Left lung (tissue), 10 donors: ENCODE results near the gene SEC14L1. TPM values are rescaled to one million over a fixed set of nuclear protein-coding genes. Genes with fewer than 3 reads are reported as not detected.
A peak's percentile ranks its signal among the peaks of the same experiment; 100 is the strongest.

Experiments used
- ATAC-seq: fragments of 200-7000 bp; cut with Tn5 transposase; one replicate; pipeline ENCODE4 v1.9.1; 2020; ENCODE audit warnings: moderate library complexity
- DNase-seq, 4 donors: peaks; one replicate each; pipeline ENCODE4 v3.0.0-alpha.2; 2013 to 2020
- H3K27ac ChIP-seq, 2 donors: fragments of 200-600 bp; sonication (generic) in 1 of 2; one replicate each; pipeline versions ENCODE4 v1.5.0 to v1.8.0; 2020 to 2021
- H3K27me3 ChIP-seq, 2 donors: fragments of 200-600 bp; sonication (generic) in 1 of 2; one replicate each; pipeline versions ENCODE4 v1.5.0 to v1.8.0; 2020 to 2021
- H3K36me3 ChIP-seq, 2 donors: fragments of 200-600 bp; sonication (generic) in 1 of 2; one replicate each; pipeline versions ENCODE4 v1.5.0 to v1.8.0; 2020 to 2021
- H3K4me1 ChIP-seq, 2 donors: fragments of 200-600 bp; one replicate each; pipeline ENCODE4 v1.8.0; 2021
- H3K4me3 ChIP-seq, 2 donors: fragments of 200-600 bp; sonication (generic) in 1 of 2; one replicate each; pipeline versions ENCODE4 v1.5.0 to v1.8.0; 2020 to 2021; ENCODE audit warnings: mild to moderate bottlenecking in 1 of 2
- H3K9me3 ChIP-seq, 2 donors: fragments of 200-600 bp; sonication (generic) in 1 of 2; one replicate each; pipeline versions ENCODE4 v1.5.0 to v1.8.0; 2020 to 2021
- CTCF ChIP-seq, 2 donors: fragments of 200-600 bp; sonication (generic) in 1 of 2; IDR thresholded peaks; one replicate each; pipeline versions ENCODE4 v1.5.0 to v1.8.0; 2021; ENCODE audit warnings: antibody characterized with exemption in 2 of 2
- intact Hi-C, 2 donors: fragments of 100-400 bp; cut with DNase I; formaldehyde crosslinking; loops; one replicate each; pipeline versions ENCODE4 v1.11.2 to v1.14.2; 2022
- polyA plus RNA-seq, 6 donors: library from polyadenylated mRNA; unstranded; fragments of 120-200 nt; gene quantifications; one replicate each; pipeline ENCODE4 v1.2.1, GENCODE V29; 2013; ENCODE audit not compliant: insufficient read length in 6 of 6
- total RNA-seq, 2 donors: library from RNA; stranded (reverse); fragmentation: NEBNext Ultra II Directional; extraction: Animal tissue kit (Norgen Biotek cat#: 25700); gene quantifications; one replicate each; pipeline ENCODE4 v1.2.1, GENCODE V29; 2021
- donor health status: DM: no; HTN: yes; CAD: no.
- donor health status: DM: no; HTN: no; CAD: no.

SEC14L1 gene
- total and polyA plus RNA-seq, 8 donors: 79.0 to 151 (median 84.5) TPM

GRCh38 chr17:77120868-77121267 lies 19.9 kb upstream of the SEC14L1 start:
- TF ChIP-seq CTCF (IDR thresholded peaks at IDR 0.05): no peak
- intact Hi-C loops: no loop called here
- Histone ChIP-seq H3K36me3 (no peaks in the 10 kb centered on the region), H3K9me3 (no peaks in the 10 kb centered on the region), H3K4me3 (no peak overlapping the region), H3K27ac (peak overlapping the region; percentile 5 to 43), H3K27me3 (no peaks in the 10 kb centered on the region), H3K4me1 (peaks cover 9 to 82% of the 10 kb centered on the region in 2 donors)
- no peak for ATAC-seq
- no peak for DNase-seq

- DNase-seq: peak in 1 of 4 donors; percentile 60
These were observed 16.4 kb upstream of the SEC14L1 start for GRCh38 chr17:77124192-77124889.

GRCh38 chr17:77125432-77125901 lies 15.3 kb upstream of the SEC14L1 start:
- peak overlapping the region; percentile 46 to 77 for H3K27ac ChIP-seq
- H3K4me1 ChIP-seq: peaks cover 18 to 82% of the 10 kb centered on the region in 2 donors
- DNase-seq (no peak), ATAC-seq (peak; percentile 15)
- H3K4me3 ChIP-seq: no peak overlapping the region
- no peak for TF ChIP-seq CTCF (IDR thresholded peaks at IDR 0.05)
- H3K9me3 ChIP-seq: no peaks in the 10 kb centered on the region
- no peaks in the 10 kb centered on the region for H3K36me3 ChIP-seq
- no peaks in the 10 kb centered on the region for H3K27me3 ChIP-seq
- intact Hi-C loops: no loop called here

More at GRCh38 chr17:77124192-77124889, 16.4 kb upstream of the SEC14L1 start:
- no peaks in the 10 kb centered on the region for H3K9me3 ChIP-seq
- H3K4me3 ChIP-seq: no peak overlapping the region
- intact Hi-C loops: no loop called here
- peaks cover 16 to 77% of the 10 kb centered on the region in 2 donors for H3K4me1 ChIP-seq
- no peaks in the 10 kb centered on the region for H3K36me3 ChIP-seq
- no peaks in the 10 kb centered on the region for H3K27me3 ChIP-seq
- TF ChIP-seq CTCF (IDR thresholded peaks at IDR 0.05): no peak
- peak; percentile 30 for ATAC-seq
- peak overlapping the region; percentile 70 to 77 for H3K27ac ChIP-seq

GRCh38 chr17:77126519-77126918 lies 14.2 kb upstream of the SEC14L1 start:
- no peaks in the 10 kb centered on the region for H3K36me3 ChIP-seq
- H3K4me3 ChIP-seq: no peak overlapping the region
- no peak for DNase-seq
- H3K9me3 ChIP-seq: no peaks in the 10 kb centered on the region
- TF ChIP-seq CTCF (IDR thresholded peaks at IDR 0.05): no peak
- H3K27ac ChIP-seq: peak overlapping the region; percentile 46 to 77
- H3K4me1 ChIP-seq: peaks cover 17 to 74% of the 10 kb centered on the region in 2 donors
- no peaks in the 10 kb centered on the region for H3K27me3 ChIP-seq
- ATAC-seq: no peak
- intact Hi-C loops: no loop called here

- Histone ChIP-seq H3K4me3 (peak overlapping the region in 1 of 2 donors; percentile 21), H3K9me3 (no peaks in the 10 kb centered on the region), H3K27me3 (no peaks in the 10 kb centered on the region), H3K4me1 (peaks cover 15 to 66% of the 10 kb centered on the region in 2 donors), H3K27ac (peak overlapping the region; percentile 79 to 91), H3K36me3 (no peaks in the 10 kb centered on the region)
- TF ChIP-seq CTCF (IDR thresholded peaks at IDR 0.05): no peak
- peak; percentile 61 for ATAC-seq
- intact Hi-C loops: no loop called here
- DNase-seq: peak in 2 of 4 donors; percentile 77 to 86
These were observed 12.9 kb upstream of the SEC14L1 start for GRCh38 chr17:77127735-77128361.
